Kidney (tissue), 14 donors: Measurements from ENCODE around the gene NOL6. TPM values are rescaled to one million over a fixed set of nuclear protein-coding genes. Genes with fewer than 3 reads are reported as not detected.

ENCODE experiments used
- DNase-seq, 5 donors: peaks; one replicate each; pipeline ENCODE4 v3.0.0-alpha.2; 2013 to 2020
- FAIRE-seq: peaks from 2 replicates; lab custom pipeline; 2012; peaks lifted over from hg19 to GRCh38; lab: Jason Lieb, UNC
- H3K27ac ChIP-seq, 2 donors: one replicate each; pipeline ENCODE4 v1.7.0; 2013; ENCODE audit warnings: low read depth in 2 of 2, low read length in 2 of 2, inconsistent platforms in 1 of 2
- H3K27me3 ChIP-seq: one replicate; pipeline ENCODE4 v1.7.1; 2013; ENCODE audit warnings: low read length, inconsistent platforms; ENCODE audit not compliant: control insufficient read depth, insufficient read depth
- H3K36me3 ChIP-seq, 3 donors: one replicate each; pipeline versions ENCODE4 v1.7.0 to v1.7.1; 2013; ENCODE audit warnings: low read length in 3 of 3, control low read depth in 1 of 3, inconsistent platforms in 1 of 3; ENCODE audit not compliant: insufficient read depth in 3 of 3, control insufficient read depth in 2 of 3
- H3K4me1 ChIP-seq, 3 donors: one replicate each; pipeline versions ENCODE4 v1.7.0 to v1.7.1; 2013; ENCODE audit warnings: low read length in 3 of 3, inconsistent platforms in 1 of 3, low read depth in 1 of 3; ENCODE audit not compliant: control insufficient read depth in 2 of 3, insufficient read depth in 2 of 3
- H3K4me3 ChIP-seq, 3 donors: one replicate each; pipeline versions ENCODE4 v1.7.0 to v1.8.1; 2013; ENCODE audit warnings: low read length in 3 of 3, control low read depth in 1 of 3, inconsistent platforms in 1 of 3
- H3K9ac ChIP-seq, 3 donors: one replicate each; pipeline versions ENCODE4 v1.7.0 to v1.7.1; 2013; ENCODE audit warnings: low read length in 3 of 3, control low read depth in 1 of 3, inconsistent platforms in 1 of 3
- H3K9me3 ChIP-seq, 3 donors: one replicate each; pipeline versions ENCODE4 v1.7.0 to v1.7.1; 2013; ENCODE audit warnings: low read length in 3 of 3, control low read depth in 1 of 3, inconsistent platforms in 1 of 3; ENCODE audit not compliant: control insufficient read depth in 2 of 3, insufficient read depth in 1 of 3
- intact Hi-C: fragments of 100-400 bp; cut with DNase I; formaldehyde crosslinking; loops from one replicate; pipeline ENCODE4 v1.11.1; 2022
- polyA plus RNA-seq: library from polyadenylated mRNA; stranded (reverse); fragments of 350-450 nt; fragmentation: Illumina TruSeq; extraction: RNeasy Lipid Tissue Mini Kit (QIAGEN cat#74804); gene quantifications from one replicate; pipeline ENCODE4 v1.2.3, GENCODE V29; 2014; ENCODE audit warnings: low read depth, low replicate concordance; ENCODE audit not compliant: insufficient read depth
- total RNA-seq: library from RNA; stranded (reverse); fragmentation: NEBNext Ultra II Directional; extraction: Animal tissue kit (Norgen Biotek cat#: 25700); gene quantifications from one replicate; pipeline ENCODE4 v1.2.1, GENCODE V29; 2021
- TF ChIP-seq, protein P1 (sequence below): IDR thresholded peaks from 3 replicates; pipeline ENCODE4 v1.5.1; 2012; ENCODE audit warnings: mild to moderate bottlenecking, moderate library complexity, borderline replicate concordance; ENCODE audit not compliant: insufficient read depth; ENCODE audit errors: extremely low read depth
- donor health status: control.
- donor health status: control.
- donor health status: control.
- donor health status: control.
- donor health status: control.
- donor health status: DM: yes; HTN: yes; CAD: no.
- donor health status: Normal renal cell carcinoma (clear cell type).

The NOL6 gene
- total and polyA plus RNA-seq, 2 donors from 2014 or later: 10.8 to 32.8 TPM

DNA sequence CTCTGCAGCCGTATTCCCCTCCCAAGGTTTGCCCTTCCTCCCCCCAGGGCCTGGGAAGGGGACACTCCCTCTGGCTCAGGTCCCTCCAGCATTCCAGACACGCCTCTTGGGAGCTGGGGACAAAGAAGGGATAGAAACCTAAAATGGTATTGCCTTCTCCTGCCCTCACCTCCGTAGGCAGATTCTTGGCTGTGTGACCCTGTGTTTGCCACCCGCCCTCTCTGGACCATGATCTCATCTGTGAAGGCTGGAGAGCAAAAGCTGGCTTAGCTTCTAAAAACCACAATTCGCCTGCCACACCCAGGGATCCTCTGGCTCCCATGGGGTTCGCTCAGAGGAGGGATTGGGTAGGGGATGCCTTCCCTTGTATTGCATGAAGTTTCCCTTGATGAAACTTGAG, 34.0 kb downstream of the NOL6 start:
- H3K9me3 ChIP-seq: no peaks in the 10 kb centered on the region
- no peaks in the 10 kb centered on the region for H3K27me3 ChIP-seq
- no peak overlapping the region for H3K27ac ChIP-seq
- no peak for DNase-seq
- FAIRE-seq: no peak
- H3K36me3 ChIP-seq: peaks cover 0 to 6% (median 0%) of the 10 kb centered on the region in 3 donors
- no peak overlapping the region for H3K9ac ChIP-seq
- peaks cover 0 to 3% (median 2%) of the 10 kb centered on the region in 3 donors for H3K4me1 ChIP-seq
- H3K4me3 ChIP-seq: no peak overlapping the region
- TF ChIP-seq, protein P1, sequence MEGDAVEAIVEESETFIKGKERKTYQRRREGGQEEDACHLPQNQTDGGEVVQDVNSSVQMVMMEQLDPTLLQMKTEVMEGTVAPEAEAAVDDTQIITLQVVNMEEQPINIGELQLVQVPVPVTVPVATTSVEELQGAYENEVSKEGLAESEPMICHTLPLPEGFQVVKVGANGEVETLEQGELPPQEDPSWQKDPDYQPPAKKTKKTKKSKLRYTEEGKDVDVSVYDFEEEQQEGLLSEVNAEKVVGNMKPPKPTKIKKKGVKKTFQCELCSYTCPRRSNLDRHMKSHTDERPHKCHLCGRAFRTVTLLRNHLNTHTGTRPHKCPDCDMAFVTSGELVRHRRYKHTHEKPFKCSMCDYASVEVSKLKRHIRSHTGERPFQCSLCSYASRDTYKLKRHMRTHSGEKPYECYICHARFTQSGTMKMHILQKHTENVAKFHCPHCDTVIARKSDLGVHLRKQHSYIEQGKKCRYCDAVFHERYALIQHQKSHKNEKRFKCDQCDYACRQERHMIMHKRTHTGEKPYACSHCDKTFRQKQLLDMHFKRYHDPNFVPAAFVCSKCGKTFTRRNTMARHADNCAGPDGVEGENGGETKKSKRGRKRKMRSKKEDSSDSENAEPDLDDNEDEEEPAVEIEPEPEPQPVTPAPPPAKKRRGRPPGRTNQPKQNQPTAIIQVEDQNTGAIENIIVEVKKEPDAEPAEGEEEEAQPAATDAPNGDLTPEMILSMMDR: no peak
- intact Hi-C loops: no loop called here

DNA sequence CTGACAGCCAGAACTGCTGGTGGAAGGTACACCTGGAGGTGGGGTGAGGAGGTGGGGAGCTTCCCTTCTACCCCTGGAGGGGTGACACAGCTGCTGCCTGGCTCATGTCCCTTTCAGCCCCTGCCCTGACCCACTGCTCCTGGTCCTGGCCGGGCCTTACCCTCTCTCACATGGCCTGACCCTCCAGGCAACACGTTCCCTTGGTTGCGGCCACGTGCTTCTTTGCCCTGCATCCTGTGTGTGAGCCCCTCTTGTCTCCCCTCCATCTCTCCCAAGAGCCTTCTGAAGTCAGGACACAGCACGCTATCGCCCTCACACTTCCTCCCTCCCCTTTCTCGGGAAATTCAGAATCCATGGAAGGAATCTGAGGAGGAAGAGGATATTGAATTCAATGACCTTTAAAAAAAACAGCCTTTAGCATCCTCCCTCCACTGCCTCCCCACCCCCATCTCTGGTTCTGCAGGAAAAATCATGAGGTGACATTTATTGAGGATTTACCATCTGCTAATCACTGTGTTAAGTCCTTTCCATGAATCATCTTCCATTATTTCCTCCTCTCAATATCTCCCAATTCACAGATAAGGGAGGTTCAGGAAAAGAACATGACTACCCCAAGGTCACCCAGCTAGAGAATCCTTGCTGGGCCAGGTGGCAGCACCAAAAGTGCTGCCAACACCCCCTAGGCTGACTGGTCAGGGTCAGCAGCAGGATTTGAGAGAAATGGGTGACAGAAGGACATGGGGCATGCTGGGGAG, 34.6 kb downstream of the NOL6 start:
- TF ChIP-seq, protein P1: no peak
- peak overlapping the region in 1 of 2 donors; percentile 35 for H3K27ac ChIP-seq
- no peak overlapping the region for H3K9ac ChIP-seq
- no peaks in the 10 kb centered on the region for H3K27me3 ChIP-seq
- peaks cover 0 to 7% (median 5%) of the 10 kb centered on the region in 3 donors for H3K4me1 ChIP-seq
- DNase-seq (no peak), FAIRE-seq (no peak)
- intact Hi-C loops: no loop called here
- no peaks in the 10 kb centered on the region for H3K9me3 ChIP-seq
- H3K36me3 ChIP-seq: peaks cover 0 to 6% (median 0%) of the 10 kb centered on the region in 3 donors
- no peak overlapping the region for H3K4me3 ChIP-seq

DNA sequence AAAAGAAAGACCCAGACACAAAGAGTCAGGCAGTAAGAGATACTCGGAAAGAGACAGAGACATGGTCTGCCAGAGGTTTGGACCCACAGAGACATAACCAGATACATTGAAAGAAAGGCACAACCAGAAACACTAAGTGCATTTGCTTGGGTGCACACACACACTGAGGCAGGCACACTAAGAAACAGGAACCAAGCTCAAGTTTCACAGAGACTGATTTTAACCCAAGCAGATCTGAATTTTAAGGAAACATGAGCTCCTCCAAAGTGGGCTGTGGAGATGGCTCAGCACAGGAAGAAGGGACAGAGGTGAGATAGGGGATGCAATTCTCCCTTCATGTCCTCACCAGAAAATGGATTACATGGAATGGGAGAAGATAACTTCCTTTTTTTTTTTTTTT, 35.8 kb downstream of the NOL6 start:
- Histone ChIP-seq H3K36me3 (peaks cover 0 to 4% (median 0%) of the 10 kb centered on the region in 3 donors), H3K9me3 (no peaks in the 10 kb centered on the region), H3K4me1 (peaks cover 0 to 6% (median 5%) of the 10 kb centered on the region in 3 donors), H3K27me3 (no peaks in the 10 kb centered on the region), H3K27ac (no peak overlapping the region), H3K9ac (no peak overlapping the region), H3K4me3 (no peak overlapping the region)
- intact Hi-C loops: no loop called here
- FAIRE-seq: no peak
- TF ChIP-seq, protein P1: no peak
- no peak for DNase-seq

DNA sequence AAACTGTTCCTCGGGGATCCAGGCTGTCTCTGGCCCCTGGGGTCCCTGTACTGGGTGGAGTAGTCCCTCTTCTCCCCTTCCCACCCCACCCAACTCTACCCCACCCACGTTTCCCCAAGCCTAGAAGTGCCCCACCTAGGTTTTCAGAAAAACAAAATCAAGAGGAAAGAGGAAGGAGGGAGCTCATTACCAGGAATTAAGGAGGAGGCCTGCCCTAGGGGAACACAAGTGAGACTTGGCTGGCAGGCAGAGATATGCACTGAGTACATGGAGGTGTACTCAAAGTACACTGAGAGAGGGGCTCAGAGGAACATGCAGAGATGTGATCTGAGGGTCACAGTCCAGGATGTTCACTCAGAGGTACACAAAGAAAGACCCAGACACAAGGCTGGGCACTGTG, 36.5 kb downstream of the NOL6 start:
- H3K36me3 ChIP-seq: no peaks in the 10 kb centered on the region
- H3K27me3 ChIP-seq: no peaks in the 10 kb centered on the region
- no peak overlapping the region for H3K27ac ChIP-seq
- no peak overlapping the region for H3K9ac ChIP-seq
- H3K9me3 ChIP-seq: no peaks in the 10 kb centered on the region
- H3K4me1 ChIP-seq: peaks cover 0 to 6% (median 5%) of the 10 kb centered on the region in 3 donors
- no peak for DNase-seq
- TF ChIP-seq, protein P1: no peak
- no peak for FAIRE-seq
- H3K4me3 ChIP-seq: no peak overlapping the region
- intact Hi-C loops: no loop called here
